Right cardiac atrium (tissue), 5 donors: ENCODE data around the gene CFAP100. TPM values are rescaled to one million over a fixed set of nuclear protein-coding genes. Genes with fewer than 3 reads are reported as not detected.
A peak's percentile ranks its signal among the peaks of the same experiment; 100 is the strongest.

Experiments used
- ATAC-seq, 2 donors: fragments of 200-7000 bp; cut with Tn5 transposase; one replicate each; pipeline versions ENCODE4 v1.8.0 to v1.9.1; 2020; ENCODE audit warnings: moderate library complexity in 2 of 2, mild to moderate bottlenecking in 1 of 2
- DNase-seq, 3 donors: peaks; one replicate each; pipeline ENCODE4 v3.0.0-alpha.2; 2020
- H3K27ac ChIP-seq: one replicate; pipeline ENCODE4 v1.5.1; 2013; ENCODE audit warnings: mild to moderate bottlenecking, low read length, control low read depth, moderate library complexity
- H3K27me3 ChIP-seq: one replicate; pipeline ENCODE4 v1.6.1; 2013; ENCODE audit not compliant: control insufficient read depth, insufficient read depth
- H3K4me1 ChIP-seq: one replicate; pipeline ENCODE4 v1.6.1; 2013; ENCODE audit warnings: low read length; ENCODE audit not compliant: control insufficient read depth, insufficient read depth
- H3K4me3 ChIP-seq: one replicate; pipeline ENCODE4 v1.5.1; 2013; ENCODE audit warnings: low read length, control low read depth
- H3K9me3 ChIP-seq: one replicate; pipeline ENCODE4 v1.6.1; 2013; ENCODE audit warnings: low read length; ENCODE audit not compliant: control insufficient read depth
- WGBS: extraction: QIAGEN DNeasy Blood & Tissue Kit; methylation state at CpG from one replicate; pipeline ENCODE4 v1.1.7; 2013; 5-methylcytosine and 5-hydroxymethylcytosine counted together
- intact Hi-C, 4 donors: fragments of 100-400 bp; cut with DNase I; formaldehyde crosslinking; loops; one replicate each; pipeline versions ENCODE4 v1.11.0 to v1.14.0; 2022 to 2023
- polyA plus RNA-seq: library from polyadenylated mRNA; stranded (reverse); fragments of 200-250 nt; gene quantifications from one replicate; pipeline ENCODE4 v1.2.3, GENCODE V29; 2013
- total RNA-seq, 4 donors: library from RNA; stranded (reverse); fragmentation: NEBNext Ultra II Directional; extraction: Animal tissue kit (Norgen Biotek cat#: 25700); gene quantifications; one replicate each; pipeline ENCODE4 v1.2.1, GENCODE V29; 2021
- donor health status: healthy with polysubstance abuse.
- donor health status: DM: no; HTN: yes; CAD: no.
- donor health status: DM: no; HTN: no; CAD: no.
- donor health status: DM: no; HTN: yes; CAD: no; lungs with severe emphysema.
- donor health status: DM: yes; HTN: yes; CAD: no.

CFAP100 gene
- total and polyA plus RNA-seq, 5 donors, result not detected

GRCh38 chr3:126478581-126479310, 84.0 kb downstream of the CFAP100 start:
- no peak for DNase-seq

GRCh38 chr3:126479642-126480041, 84.9 kb downstream of the CFAP100 start:
- ATAC-seq, result no peak
- Histone ChIP-seq H3K27me3 (no peaks in the 10 kb centered on the region), H3K9me3 (no peaks in the 10 kb centered on the region), H3K27ac (no peak overlapping the region), H3K4me3 (no peak overlapping the region), H3K4me1 (peaks cover under 1% of the 10 kb centered on the region)
- DNase-seq, result no peak
- intact Hi-C loops, result loop anchor here in 1 of 4 donors (10.0 kb wide), 1 partner anchor 215 kb away; no protein-coding TSS in a partner anchor
- WGBS, result 88% methylated on average over 1 of the region's 1 CpG

More at GRCh38 chr3:126478581-126479310, 84.0 kb downstream of the CFAP100 start:
- Histone ChIP-seq H3K27ac (no peak overlapping the region), H3K4me3 (no peak overlapping the region), H3K27me3 (no peaks in the 10 kb centered on the region), H3K4me1 (peaks cover 5% of the 10 kb centered on the region), H3K9me3 (no peaks in the 10 kb centered on the region)
- no peak for ATAC-seq
- 95% methylated on average over 14 of the region's 14 CpGs for WGBS
- intact Hi-C loops, result loop anchor here in 1 of 4 donors (10.0 kb wide), 1 partner anchor 214 kb away; no protein-coding TSS in a partner anchor

- H3K27me3 ChIP-seq, result no peaks in the 10 kb centered on the region
- H3K9me3 ChIP-seq, result no peaks in the 10 kb centered on the region
- ATAC-seq (no peak), DNase-seq (no peak)
- H3K4me3 ChIP-seq, result no peak overlapping the region
- intact Hi-C loops, result no loop called here
- no peaks in the 10 kb centered on the region for H3K4me1 ChIP-seq
- H3K27ac ChIP-seq, result no peak overlapping the region
- 86% methylated on average over 5 of the region's 5 CpGs for WGBS
Observed at GRCh38 chr3:126480206-126480605, 85.5 kb downstream of the CFAP100 start.

GRCh38 chr3:126480861-126481260, 86.2 kb downstream of the CFAP100 start:
- DNase-seq (peak in 1 of 3 donors; percentile 65), ATAC-seq (no peak)
- Histone ChIP-seq H3K4me1 (no peaks in the 10 kb centered on the region), H3K4me3 (no peak overlapping the region), H3K27ac (no peak overlapping the region), H3K9me3 (no peaks in the 10 kb centered on the region), H3K27me3 (no peaks in the 10 kb centered on the region)
- intact Hi-C loops, result no loop called here
- WGBS, result 76% methylated on average over 8 of the region's 8 CpGs

GRCh38 chr3:126481808-126482502, 87.2 kb downstream of the CFAP100 start:
- WGBS, result 72% methylated on average over 16 of the region's 16 CpGs
- no peak overlapping the region for H3K27ac ChIP-seq
- DNase-seq, result peak; percentile 51 to 84 (median 78)
- no peaks in the 10 kb centered on the region for H3K27me3 ChIP-seq
- H3K4me1 ChIP-seq, result no peaks in the 10 kb centered on the region
- no peak overlapping the region for H3K4me3 ChIP-seq
- ATAC-seq, result peak; percentile 28 to 35
- intact Hi-C loops, result no loop called here
- no peaks in the 10 kb centered on the region for H3K9me3 ChIP-seq

- Histone ChIP-seq H3K27ac (no peak overlapping the region), H3K4me1 (no peaks in the 10 kb centered on the region), H3K4me3 (no peak overlapping the region), H3K9me3 (no peaks in the 10 kb centered on the region), H3K27me3 (no peaks in the 10 kb centered on the region)
- intact Hi-C loops, result no loop called here
- 81% methylated on average over 15 of the region's 15 CpGs for WGBS
- ATAC-seq, result no peak
- DNase-seq, result no peak
Observed at GRCh38 chr3:126482503-126483255, 88.0 kb downstream of the CFAP100 start.

- ATAC-seq (no peak), DNase-seq (no peak)
- Histone ChIP-seq H3K27ac (no peak overlapping the region), H3K27me3 (no peaks in the 10 kb centered on the region), H3K9me3 (no peaks in the 10 kb centered on the region), H3K4me1 (no peaks in the 10 kb centered on the region), H3K4me3 (no peak overlapping the region)
- intact Hi-C loops, result no loop called here
- WGBS, result 87% methylated on average over 14 of the region's 14 CpGs
Observed at GRCh38 chr3:126483321-126483761, 88.6 kb downstream of the CFAP100 start.

- no peak for DNase-seq
Observed at GRCh38 chr3:126484148-126484547, 89.4 kb downstream of the CFAP100 start.

GRCh38 chr3:126484662-126485061, 90.0 kb downstream of the CFAP100 start:
- no peak for DNase-seq
- H3K27me3 ChIP-seq, result no peaks in the 10 kb centered on the region
- 80% methylated on average over 3 of the region's 3 CpGs for WGBS

More at GRCh38 chr3:126484148-126484547, 89.4 kb downstream of the CFAP100 start:
- Histone ChIP-seq H3K4me1 (no peaks in the 10 kb centered on the region), H3K9me3 (no peaks in the 10 kb centered on the region), H3K27ac (no peak overlapping the region), H3K27me3 (no peaks in the 10 kb centered on the region), H3K4me3 (no peak overlapping the region)
- no peak for ATAC-seq
- intact Hi-C loops, result no loop called here
- 78% methylated on average over 3 of the region's 3 CpGs for WGBS

GRCh38 chr3:126485176-126485897, 90.6 kb downstream of the CFAP100 start:
- Histone ChIP-seq H3K27me3 (no peaks in the 10 kb centered on the region), H3K9me3 (no peaks in the 10 kb centered on the region), H3K4me3 (no peak overlapping the region), H3K27ac (no peak overlapping the region), H3K4me1 (no peaks in the 10 kb centered on the region)
- intact Hi-C loops, result no loop called here
- ATAC-seq, result no peak
- DNase-seq, result no peak
- 88% methylated on average over 8 of the region's 8 CpGs for WGBS

More at GRCh38 chr3:126484662-126485061, 90.0 kb downstream of the CFAP100 start:
- Histone ChIP-seq H3K9me3 (no peaks in the 10 kb centered on the region), H3K4me1 (no peaks in the 10 kb centered on the region), H3K4me3 (no peak overlapping the region), H3K27ac (no peak overlapping the region)
- intact Hi-C loops, result no loop called here
- no peak for ATAC-seq
